Breast epithelium (tissue), 4 donors: Measurements from ENCODE around the gene WDR44. TPM values are rescaled to one million over a fixed set of nuclear protein-coding genes. Genes with fewer than 3 reads are reported as not detected.

Source experiments
- DNase-seq, 2 donors: peaks; one replicate each; pipeline ENCODE4 v3.0.0-alpha.2; 2019; ENCODE audit warnings: low spot score in 2 of 2
- H3K27ac ChIP-seq, 2 donors: fragments of 200-600 bp; sonication (generic) in 1 of 2; one replicate each; pipeline ENCODE4 v1.5.1; 2016 to 2019; ENCODE audit warnings: mild to moderate bottlenecking in 1 of 2
- H3K27me3 ChIP-seq, 2 donors: fragments of 200-600 bp; sonication (generic) in 1 of 2; one replicate each; pipeline versions ENCODE4 v1.5.1 to v1.6.0; 2017 to 2019; ENCODE audit warnings: control low read depth in 1 of 2, mild to moderate bottlenecking in 1 of 2
- H3K36me3 ChIP-seq: fragments of 200-600 bp; one replicate; pipeline ENCODE4 v1.5.1; 2019
- H3K4me1 ChIP-seq, 2 donors: fragments of 200-600 bp; sonication (generic); one replicate each; pipeline ENCODE4 v1.5.1; 2016 to 2019; ENCODE audit warnings: control low read depth in 1 of 2
- H3K4me3 ChIP-seq, 3 donors: fragments of 200-600 bp; sonication (generic); 1 replicate in 2 of 3; 2 replicates in 1 of 3; pipeline ENCODE4 v1.5.1; 2016 to 2019; ENCODE audit warnings: mild to moderate bottlenecking in 3 of 3, moderate library complexity in 2 of 3
- H3K9me3 ChIP-seq, 2 donors: fragments of 200-600 bp; sonication (generic) in 1 of 2; one replicate each; pipeline ENCODE4 v1.5.1; 2016 to 2019; ENCODE audit warnings: control low read depth in 1 of 2
- POLR2A ChIP-seq: fragments of 450-650 bp; IDR thresholded peaks from one replicate; pipeline ENCODE4 v1.6.1; 2016; ENCODE audit warnings: antibody characterized with exemption, mild to moderate bottlenecking, moderate library complexity
- POLR2AphosphoS5 ChIP-seq, 3 donors: sonication (generic); formaldehyde crosslinking; IDR thresholded peaks; one replicate each; pipeline ENCODE4 v1.6.1; 2017; ENCODE audit warnings: antibody characterized with exemption in 3 of 3
- intact Hi-C: fragments of 100-400 bp; cut with DNase I; formaldehyde crosslinking; loops from one replicate; pipeline ENCODE4 v1.15.1; 2023; ENCODE audit warnings: low total_unique reads
- total RNA-seq, 3 donors: library from RNA; depleted of rRNA; stranded (reverse); fragments of >200 nt; gene quantifications; one replicate each; pipeline ENCODE4 v1.1.0, GENCODE V29; 2016
- TF ChIP-seq, protein P1 (sequence below), 3 donors: fragments of 450-650 bp; IDR thresholded peaks; one replicate each; pipeline ENCODE4 v1.5.1; 2016 to 2017; ENCODE audit warnings: antibody characterized with exemption in 3 of 3, mild to moderate bottlenecking in 3 of 3, moderate library complexity in 3 of 3

Gene WDR44
- total RNA-seq, 3 donors from 2014 or later: 16.8 to 23.7 (median 19.3) TPM

DNA sequence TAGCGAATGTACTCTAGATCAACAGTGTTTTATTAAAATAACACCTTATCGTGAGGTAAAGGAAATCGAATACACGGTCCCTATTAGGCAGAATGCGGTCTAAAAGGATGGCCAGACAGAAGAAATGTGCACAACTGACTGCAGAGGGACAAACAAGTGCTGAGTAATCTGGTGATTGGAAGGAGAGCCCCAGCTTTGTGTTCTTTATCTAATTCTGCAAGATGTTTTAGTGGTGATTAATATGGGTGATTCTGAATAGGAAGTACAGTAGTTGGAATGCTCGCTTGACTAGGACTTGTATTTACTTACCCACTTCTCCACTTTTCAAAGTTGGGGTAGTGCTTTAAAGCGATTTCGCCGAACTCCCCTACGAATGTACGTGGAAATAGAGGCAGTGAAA lies 1.2 kb downstream of the WDR44 start:
- DNase-seq: no peak
- peak overlapping the region; percentile 86 to 90 for H3K27ac ChIP-seq
- no peaks in the 10 kb centered on the region for H3K9me3 ChIP-seq
- peak overlapping the region; percentile 63 to 78 (median 70) for H3K4me3 ChIP-seq
- no peaks in the 10 kb centered on the region for H3K4me1 ChIP-seq
- TF ChIP-seq POLR2A (no peak), POLR2AphosphoS5 (IDR thresholded peaks at IDR 0.05) (no peak)
- TF ChIP-seq, protein P1, sequence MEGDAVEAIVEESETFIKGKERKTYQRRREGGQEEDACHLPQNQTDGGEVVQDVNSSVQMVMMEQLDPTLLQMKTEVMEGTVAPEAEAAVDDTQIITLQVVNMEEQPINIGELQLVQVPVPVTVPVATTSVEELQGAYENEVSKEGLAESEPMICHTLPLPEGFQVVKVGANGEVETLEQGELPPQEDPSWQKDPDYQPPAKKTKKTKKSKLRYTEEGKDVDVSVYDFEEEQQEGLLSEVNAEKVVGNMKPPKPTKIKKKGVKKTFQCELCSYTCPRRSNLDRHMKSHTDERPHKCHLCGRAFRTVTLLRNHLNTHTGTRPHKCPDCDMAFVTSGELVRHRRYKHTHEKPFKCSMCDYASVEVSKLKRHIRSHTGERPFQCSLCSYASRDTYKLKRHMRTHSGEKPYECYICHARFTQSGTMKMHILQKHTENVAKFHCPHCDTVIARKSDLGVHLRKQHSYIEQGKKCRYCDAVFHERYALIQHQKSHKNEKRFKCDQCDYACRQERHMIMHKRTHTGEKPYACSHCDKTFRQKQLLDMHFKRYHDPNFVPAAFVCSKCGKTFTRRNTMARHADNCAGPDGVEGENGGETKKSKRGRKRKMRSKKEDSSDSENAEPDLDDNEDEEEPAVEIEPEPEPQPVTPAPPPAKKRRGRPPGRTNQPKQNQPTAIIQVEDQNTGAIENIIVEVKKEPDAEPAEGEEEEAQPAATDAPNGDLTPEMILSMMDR (IDR thresholded peaks at IDR 0.05): no peak
- peaks cover 0 to 5% of the 10 kb centered on the region in 2 donors for H3K27me3 ChIP-seq
- no peaks in the 10 kb centered on the region for H3K36me3 ChIP-seq
- intact Hi-C loops: no loop called here

GRCh38 chrX:118347736-118348135 lies 1.8 kb downstream of the WDR44 start:
- Histone ChIP-seq H3K27ac (no peak overlapping the region), H3K4me3 (peak overlapping the region; percentile 63 to 78 (median 70)), H3K9me3 (no peaks in the 10 kb centered on the region), H3K4me1 (no peaks in the 10 kb centered on the region), H3K36me3 (no peaks in the 10 kb centered on the region), H3K27me3 (peaks cover 0 to 2% of the 10 kb centered on the region in 2 donors)
- TF ChIP-seq POLR2AphosphoS5 (IDR thresholded peaks at IDR 0.05) (no peak), POLR2A (no peak)
- TF ChIP-seq, protein P1 (IDR thresholded peaks at IDR 0.05): no peak
- DNase-seq: no peak
- intact Hi-C loops: no loop called here

GRCh38 chrX:118348186-118348810 lies 2.4 kb downstream of the WDR44 start:
- Histone ChIP-seq H3K36me3 (no peaks in the 10 kb centered on the region), H3K27ac (no peak overlapping the region), H3K4me1 (no peaks in the 10 kb centered on the region), H3K4me3 (peak overlapping the region in 2 of 3 donors; percentile 70 to 78), H3K27me3 (peaks cover 0 to 2% of the 10 kb centered on the region in 2 donors), H3K9me3 (no peaks in the 10 kb centered on the region)
- TF ChIP-seq POLR2A: no peak
- TF ChIP-seq, protein P1 (IDR thresholded peaks at IDR 0.05): no peak
- no peak for DNase-seq
- intact Hi-C loops: no loop called here

DNA sequence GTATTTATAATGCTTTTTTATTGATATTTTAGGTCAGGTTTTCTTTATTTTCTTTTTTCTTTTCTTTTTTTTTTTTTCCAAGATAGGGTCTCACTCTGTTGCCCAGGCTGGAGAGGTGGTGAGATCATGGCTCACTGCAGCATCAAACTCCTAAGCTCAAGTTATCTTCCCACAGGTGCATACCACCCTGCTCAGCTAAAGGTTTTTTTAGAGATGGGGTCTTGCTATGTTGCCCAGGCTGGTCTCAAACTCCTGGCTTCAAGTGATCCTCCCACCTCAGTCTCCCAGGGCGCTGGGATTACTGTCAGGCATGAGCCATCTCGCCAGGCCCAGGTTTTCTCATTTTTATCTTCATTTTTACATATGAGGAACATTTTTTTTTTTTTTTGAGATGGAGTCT lies 3.3 kb downstream of the WDR44 start:
- TF ChIP-seq, protein P1 (IDR thresholded peaks at IDR 0.05): no peak
- Histone ChIP-seq H3K27me3 (peaks cover 0 to 2% of the 10 kb centered on the region in 2 donors), H3K36me3 (no peaks in the 10 kb centered on the region), H3K4me3 (no peak overlapping the region), H3K4me1 (no peaks in the 10 kb centered on the region), H3K9me3 (no peaks in the 10 kb centered on the region), H3K27ac (no peak overlapping the region)
- no peak for DNase-seq
- intact Hi-C loops: no loop called here

- intact Hi-C loops: no loop called here
- Histone ChIP-seq H3K4me1 (no peaks in the 10 kb centered on the region), H3K9me3 (no peaks in the 10 kb centered on the region), H3K27ac (no peak overlapping the region), H3K36me3 (no peaks in the 10 kb centered on the region), H3K4me3 (no peak overlapping the region), H3K27me3 (peaks cover 0 to 2% of the 10 kb centered on the region in 2 donors)
- TF ChIP-seq POLR2A (no peak), POLR2AphosphoS5 (IDR thresholded peaks at IDR 0.05) (no peak)
- TF ChIP-seq, protein P1 (IDR thresholded peaks at IDR 0.05): no peak
- no peak for DNase-seq
Observed at GRCh38 chrX:118350221-118350620, 4.3 kb downstream of the WDR44 start.
